HCT116 (cell line): ENCODE results near the gene PHACTR4. TPM values are rescaled to one million over a fixed set of nuclear protein-coding genes. Genes with fewer than 3 reads are reported as not detected.
A peak's percentile ranks its signal among the peaks of the same experiment; 100 is the strongest.

ENCODE experiments used
- ATAC-seq: fragments of 200-7000 bp; cut with Tn5 transposase; 2 replicates; pipeline ENCODE4 v1.9.1; 2020; ENCODE audit warnings: mild to moderate bottlenecking, moderate library complexity
- BruUV-seq: library from RNA; stranded (reverse); fragments of 400-500 nt; replicated peaks from 2 replicates; lab custom pipeline; 2021; lab: Mats Ljungman, UMichigan
- CTCF ChIA-PET: fragments of 300-600 bp; sonication (Branson Sonifier 250); formaldehyde crosslinking; loops from one replicate; lab custom pipeline; 2021; ENCODE audit warnings: antibody characterized with exemption; lab: Charles Lee
- POLR2A ChIA-PET: fragments of 300-600, 350-600 bp; sonication (Branson Sonifier 250); formaldehyde crosslinking; loops from one replicate; lab custom pipeline; 2021; ENCODE audit warnings: antibody characterized with exemption; lab: Charles Lee
- RAD21 ChIA-PET, 2 experiments: fragments of 300-600 bp; sonication (Branson Sonifier 250); formaldehyde crosslinking; loops; one replicate each; lab custom pipeline; 2023; ENCODE audit warnings: low total read pairs in 2 of 2; ENCODE audit not compliant: uncharacterized antibody in 2 of 2, unreplicated experiment in 2 of 2, low non-redundant PET in 1 of 2; lab: Charles Lee
- DNase-seq: peaks from one replicate; pipeline ENCODE4 v3.0.0-alpha.2; 2010; ENCODE audit warnings: low read depth, low spot score
- H2AFZ ChIP-seq: fragments of 200-600 bp; shearing (Covaris generic), sonication (generic); 2 replicates; pipeline ENCODE4 v1.6.1; 2017; ENCODE audit warnings: low read depth, mixed run types, mixed read lengths, antibody characterized with exemption, low read length; ENCODE audit not compliant: poor library complexity, severe bottlenecking
- H3K27ac ChIP-seq: 2 replicates; pipeline ENCODE4 v1.5.1; 2012; ENCODE audit warnings: low read depth, low read length
- H3K27me3 ChIP-seq: fragments of 200-600 bp; sonication (generic); 2 replicates; pipeline ENCODE4 v1.6.1; 2016; ENCODE audit warnings: mixed run types, low read length, mixed read lengths; ENCODE audit not compliant: insufficient read depth
- H3K36me3 ChIP-seq, 2 experiments: fragments of 200-500 bp in 1 of 2; fragments of 200-600 bp in 1 of 2; sonication (Bioruptor generic) in 1 of 2; sonication (generic) in 1 of 2; 2 replicates each; pipeline versions ENCODE4 v1.5.1 to v1.6.1; 2014 to 2016; ENCODE audit warnings: low read length in 2 of 2, inconsistent platforms in 1 of 2, mixed read lengths in 1 of 2, mixed run types in 1 of 2; ENCODE audit not compliant: insufficient read depth in 2 of 2, control insufficient read depth in 1 of 2
- H3K4me1 ChIP-seq, 2 experiments: fragments of 200-600 bp in 1 of 2; sonication (generic) in 1 of 2; 2 replicates each; pipeline versions ENCODE4 v1.5.1 to v1.6.1; 2012 to 2017; ENCODE audit warnings: low read length in 2 of 2, inconsistent platforms in 1 of 2, mild to moderate bottlenecking in 1 of 2, mixed read lengths in 1 of 2, mixed run types in 1 of 2, moderate library complexity in 1 of 2; ENCODE audit not compliant: insufficient read depth in 2 of 2, control insufficient read depth in 1 of 2
- H3K4me2 ChIP-seq: fragments of 200-600 bp; sonication (generic); 2 replicates; pipeline ENCODE4 v1.6.1; 2017; ENCODE audit warnings: mixed run types, low read length, mixed read lengths
- H3K4me3 ChIP-seq, 2 experiments: fragments of 200-600 bp in 1 of 2; sonication (generic) in 1 of 2; replicated peaks in 1 of 2; 2 replicates each; pipeline ENCODE4 v1.5.1; 2011 to 2016; ENCODE audit warnings: low read length in 2 of 2, control low read depth in 1 of 2, low read depth in 1 of 2, mild to moderate bottlenecking in 1 of 2, mixed read lengths in 1 of 2, mixed run types in 1 of 2
- H3K79me2 ChIP-seq: fragments of 200-600 bp; sonication (generic); 2 replicates; pipeline ENCODE4 v1.6.1; 2017; ENCODE audit warnings: mild to moderate bottlenecking, mixed run types, low read length, moderate library complexity, mixed read lengths; ENCODE audit not compliant: insufficient read depth
- H3K9ac ChIP-seq: fragments of 200-600 bp; sonication (generic); 2 replicates; pipeline ENCODE4 v1.6.1; 2016; ENCODE audit warnings: low read length, mixed read lengths
- H3K9me2 ChIP-seq: fragments of 200-600 bp; sonication (generic), shearing (Covaris generic); 2 replicates; pipeline ENCODE4 v1.6.1; 2017; ENCODE audit warnings: mixed run types, mild to moderate bottlenecking, moderate library complexity; ENCODE audit not compliant: insufficient read depth
- H3K9me3 ChIP-seq, 2 experiments: fragments of 200-500 bp in 1 of 2; fragments of 200-600 bp in 1 of 2; sonication (Bioruptor generic) in 1 of 2; sonication (generic) in 1 of 2; 2 replicates each; pipeline ENCODE4 v1.6.1; 2014 to 2017; ENCODE audit warnings: low read length in 2 of 2, mixed read lengths in 2 of 2, inconsistent platforms in 1 of 2, low read depth in 1 of 2, mild to moderate bottlenecking in 1 of 2, mixed run types in 1 of 2, moderate library complexity in 1 of 2; ENCODE audit not compliant: control insufficient read depth in 1 of 2, insufficient read depth in 1 of 2
- H4K20me1 ChIP-seq: fragments of 200-600 bp; sonication (generic), shearing (Covaris generic); 2 replicates; pipeline ENCODE4 v1.6.1; 2017; ENCODE audit warnings: mixed run types, mild to moderate bottlenecking, moderate library complexity; ENCODE audit not compliant: insufficient read depth
- CBX3 ChIP-seq: IDR thresholded peaks from 2 replicates; pipeline ENCODE4 v1.6.1; 2012; ENCODE audit warnings: low read depth
- CEBPB ChIP-seq: IDR thresholded peaks from 2 replicates; pipeline ENCODE4 v1.6.1; 2012; ENCODE audit warnings: low read depth
- CTCF ChIP-seq, 3 experiments: fragments of 200-600 bp in 1 of 3; sonication (generic) in 1 of 3; IDR thresholded peaks in 2 of 3; conservative IDR thresholded peaks in 1 of 3; 2 replicates each; pipeline ENCODE4 v1.5.1; 2012 to 2017; ENCODE audit warnings: low read depth in 2 of 3, low read length in 2 of 3, antibody characterized with exemption in 1 of 3, borderline replicate concordance in 1 of 3, control low read depth in 1 of 3, mild to moderate bottlenecking in 1 of 3, mixed read lengths in 1 of 3, mixed run types in 1 of 3, moderate library complexity in 1 of 3; ENCODE audit not compliant: insufficient read depth in 1 of 3
- EGR1 ChIP-seq: IDR thresholded peaks from 2 replicates; pipeline ENCODE4 v1.6.1; 2012; ENCODE audit warnings: low read depth
- ELF1 ChIP-seq: IDR thresholded peaks from 2 replicates; pipeline ENCODE4 v1.6.1; 2012; ENCODE audit warnings: low read depth, borderline replicate concordance
- EZH2 ChIP-seq: fragments of 200-600 bp; sonication (generic); IDR thresholded peaks from 2 replicates; pipeline ENCODE4 v1.6.1; 2017; ENCODE audit warnings: antibody characterized with exemption, mixed run types
- EZH2phosphoT487 ChIP-seq: fragments of 200-600 bp; IDR thresholded peaks from 2 replicates; pipeline ENCODE4 v1.6.1; 2018; ENCODE audit warnings: antibody characterized with exemption, borderline replicate concordance
- FOSL1 ChIP-seq: IDR thresholded peaks from 2 replicates; pipeline ENCODE4 v1.6.1; 2012; ENCODE audit warnings: low read depth
- JUND ChIP-seq: IDR thresholded peaks from 2 replicates; pipeline ENCODE4 v1.6.1; 2012
- MAX ChIP-seq: IDR thresholded peaks from 2 replicates; pipeline ENCODE4 v1.6.1; 2012
- POLR2A ChIP-seq: IDR thresholded peaks from 2 replicates; pipeline ENCODE4 v1.7.0; 2011; ENCODE audit warnings: borderline replicate concordance; ENCODE audit not compliant: insufficient read depth, insufficient read length; ENCODE audit errors: extremely low read depth
- RAD21 ChIP-seq: IDR thresholded peaks from 2 replicates; pipeline ENCODE4 v1.6.1; 2012; ENCODE audit warnings: low read depth, mild to moderate bottlenecking
- SIN3A ChIP-seq: IDR thresholded peaks from 2 replicates; pipeline ENCODE4 v1.6.1; 2012; ENCODE audit warnings: low read depth
- SRF ChIP-seq: IDR thresholded peaks from 2 replicates; pipeline ENCODE4 v1.6.1; 2012; ENCODE audit warnings: low read depth
- TCF7L2 ChIP-seq: IDR thresholded peaks from 2 replicates; pipeline ENCODE4 v1.7.0; 2011; ENCODE audit warnings: borderline replicate concordance, inconsistent platforms; ENCODE audit not compliant: insufficient read depth, insufficient read length; ENCODE audit errors: extremely low read depth
- ZFX ChIP-seq: fragments of 450-650 bp; IDR thresholded peaks from 2 replicates; pipeline ENCODE4 v1.6.1; 2017
- intact Hi-C: fragments of 100-400 bp; cut with micrococcal nuclease; formaldehyde crosslinking; loops from 2 replicates; pipeline ENCODE4 v1.10.0; 2022
- total RNA-seq: library from RNA; stranded (reverse); gene quantifications from one replicate; pipeline ENCODE4 v1.2.1, GENCODE V29; 2021; ENCODE audit not compliant: unreplicated experiment

Gene PHACTR4
- total RNA-seq, 1 experiment from 2014 or later, result 36.0 TPM

- Histone ChIP-seq H3K4me2 (peak overlapping the region; percentile 35; the same call in 1 of the 2 replicates), H3K36me3 (peaks cover 0 to 3% of the 10 kb centered on the region in 2 experiments; a peak in 2 of 4 replicates), H3K9ac (no peak overlapping the region), H2AFZ (no peak overlapping the region), H3K79me2 (no peaks in the 10 kb centered on the region), H3K9me2 (no peaks in the 10 kb centered on the region), H4K20me1 (no peaks in the 10 kb centered on the region), H3K27ac (no peak overlapping the region), H3K27me3 (no peaks in the 10 kb centered on the region), H3K4me3 (no peak overlapping the region), H3K9me3 (no peaks in the 10 kb centered on the region), H3K4me1 (peaks cover 17 to 39% of the 10 kb centered on the region in 2 experiments)
- intact Hi-C loops, result no loop called here
- ChIA-PET POLR2A (interaction anchor here (2.8 kb wide), 2 partner anchors 11 kb away, joined by 8 to 18 read pairs; partner anchors contain the start of gene MED18), RAD21 (no interaction called here), CTCF (interaction anchor here (0.6 kb wide), 1 partner anchor 89 kb away, joined by 3 read pairs; no protein-coding TSS in a partner anchor)
- BruUV-seq, result no TSS peak
- TF ChIP-seq EZH2phosphoT487 (no peak), RAD21 (no peak), CTCF (IDR thresholded peaks at IDR 0.05 in 2 of 3, conservative IDR thresholded peaks at IDR 0.05 in 1 of 3; ENCODE audit: borderline replicate concordance in 1 of 3, insufficient read depth in 1 of 3, low read depth in 2 of 3, low read length in 2 of 3) (no peak), CEBPB (no peak), ELF1 (no peak), SRF (no peak), MAX (no peak), SIN3A (no peak), POLR2A (no peak), ZFX (no peak), CBX3 (no peak), JUND (no peak), EZH2 (no peak), FOSL1 (no peak), EGR1 (no peak), TCF7L2 (no peak)
- no peak for DNase-seq
- no peak for ATAC-seq
Measured at GRCh38 chr1:28340221-28340974, 29.1 kb upstream of the PHACTR4 start.
